Gastroesophageal sphincter (tissue), 4 donors: Measurements from ENCODE around the gene ALK. TPM values are rescaled to one million over a fixed set of nuclear protein-coding genes. Genes with fewer than 3 reads are reported as not detected.

Experiments
- ATAC-seq: fragments of 150-250 bp; one replicate; pipeline ENCODE4 v1.9.1; 2016; ENCODE audit warnings: mild to moderate bottlenecking, moderate library complexity
- H3K27ac ChIP-seq, 4 donors: fragments of 200-600 bp; sonication (generic) in 3 of 4; 1 replicate in 3 of 4; 2 replicates in 1 of 4; pipeline ENCODE4 v1.5.1; 2016 to 2019
- H3K27me3 ChIP-seq: fragments of 200-600 bp; sonication (generic); one replicate; pipeline ENCODE4 v1.5.1; 2019
- H3K36me3 ChIP-seq, 2 donors: fragments of 200-600 bp; sonication (generic); one replicate each; pipeline ENCODE4 v1.5.1; 2019; ENCODE audit warnings: control low read depth in 1 of 2
- H3K4me1 ChIP-seq, 3 donors: fragments of 200-600 bp; sonication (generic); 1 replicate in 2 of 3; 2 replicates in 1 of 3; pipeline ENCODE4 v1.5.1; 2016 to 2019; ENCODE audit warnings: control low read depth in 2 of 3
- H3K4me3 ChIP-seq, 2 donors: fragments of 200-600 bp; sonication (generic); one replicate each; pipeline ENCODE4 v1.5.1; 2019; ENCODE audit warnings: mild to moderate bottlenecking in 1 of 2, moderate library complexity in 1 of 2
- H3K9me3 ChIP-seq, 3 donors: fragments of 200-600 bp; sonication (generic); one replicate each; pipeline ENCODE4 v1.5.1; 2017 to 2019; ENCODE audit warnings: control low read depth in 2 of 3
- EP300 ChIP-seq: sonication (generic); formaldehyde crosslinking; IDR thresholded peaks from one replicate; pipeline ENCODE4 v1.6.1; 2017; ENCODE audit warnings: antibody characterized with exemption, mild to moderate bottlenecking
- POLR2A ChIP-seq, 2 donors: fragments of 450-650 bp; IDR thresholded peaks; one replicate each; pipeline ENCODE4 v1.6.1; 2017; ENCODE audit warnings: antibody characterized with exemption in 2 of 2, mild to moderate bottlenecking in 2 of 2, moderate library complexity in 1 of 2
- POLR2AphosphoS5 ChIP-seq: sonication (generic); formaldehyde crosslinking; IDR thresholded peaks from one replicate; pipeline ENCODE4 v1.6.1; 2017; ENCODE audit warnings: antibody characterized with exemption
- WGBS, 2 donors: methylation state at CpG; one replicate each; pipeline ENCODE4 v1.1.5; 2018; ENCODE audit warnings: low coverage in 1 of 2; 5-methylcytosine and 5-hydroxymethylcytosine counted together
- total RNA-seq, 4 donors: library from RNA; depleted of rRNA; stranded (reverse); fragments of >200 nt; gene quantifications; one replicate each; pipeline ENCODE4 v1.1.0, GENCODE V29; 2016
- TF ChIP-seq, protein P1 (sequence below), 4 experiments: fragments of 200-600 bp in 2 of 4; fragments of 450-650 bp in 2 of 4; sonication (generic) in 1 of 4; IDR thresholded peaks; one replicate each; pipeline ENCODE4 v1.5.1; 2017 to 2019; ENCODE audit warnings: antibody characterized with exemption in 4 of 4, mild to moderate bottlenecking in 2 of 4, moderate library complexity in 2 of 4

The ALK gene
- total RNA-seq, 4 donors from 2014 or later, result 0.94 to 1.6 (median 1.1) TPM

DNA sequence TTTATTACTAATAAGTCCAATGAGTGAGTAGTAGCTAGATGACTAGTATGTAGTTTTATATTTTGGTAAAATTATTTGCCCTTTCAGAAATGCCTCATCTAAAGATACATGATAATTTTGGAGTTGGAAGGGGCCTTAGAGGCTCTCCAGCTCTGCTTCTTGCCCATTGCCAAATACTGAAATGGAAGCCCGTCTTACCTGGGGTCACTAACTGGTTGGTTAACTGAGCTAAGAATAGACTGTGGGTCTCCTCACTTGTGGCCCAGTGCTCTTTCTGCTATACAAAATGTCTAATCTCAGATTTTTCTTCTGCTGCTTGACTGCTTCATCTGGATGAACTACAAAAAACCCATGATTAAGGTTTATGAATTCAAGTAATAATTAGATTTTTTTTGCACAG, 739.1 kb downstream of the ALK start:
- Histone ChIP-seq H3K4me3 (no peak overlapping the region), H3K27me3 (no peaks in the 10 kb centered on the region), H3K4me1 (no peaks in the 10 kb centered on the region), H3K36me3 (peaks cover 0 to 44% of the 10 kb centered on the region in 2 donors), H3K27ac (no peak overlapping the region), H3K9me3 (no peaks in the 10 kb centered on the region)
- TF ChIP-seq EP300 (no peak), POLR2AphosphoS5 (no peak), POLR2A (IDR thresholded peaks at IDR 0.05) (no peak)
- TF ChIP-seq, protein P1, sequence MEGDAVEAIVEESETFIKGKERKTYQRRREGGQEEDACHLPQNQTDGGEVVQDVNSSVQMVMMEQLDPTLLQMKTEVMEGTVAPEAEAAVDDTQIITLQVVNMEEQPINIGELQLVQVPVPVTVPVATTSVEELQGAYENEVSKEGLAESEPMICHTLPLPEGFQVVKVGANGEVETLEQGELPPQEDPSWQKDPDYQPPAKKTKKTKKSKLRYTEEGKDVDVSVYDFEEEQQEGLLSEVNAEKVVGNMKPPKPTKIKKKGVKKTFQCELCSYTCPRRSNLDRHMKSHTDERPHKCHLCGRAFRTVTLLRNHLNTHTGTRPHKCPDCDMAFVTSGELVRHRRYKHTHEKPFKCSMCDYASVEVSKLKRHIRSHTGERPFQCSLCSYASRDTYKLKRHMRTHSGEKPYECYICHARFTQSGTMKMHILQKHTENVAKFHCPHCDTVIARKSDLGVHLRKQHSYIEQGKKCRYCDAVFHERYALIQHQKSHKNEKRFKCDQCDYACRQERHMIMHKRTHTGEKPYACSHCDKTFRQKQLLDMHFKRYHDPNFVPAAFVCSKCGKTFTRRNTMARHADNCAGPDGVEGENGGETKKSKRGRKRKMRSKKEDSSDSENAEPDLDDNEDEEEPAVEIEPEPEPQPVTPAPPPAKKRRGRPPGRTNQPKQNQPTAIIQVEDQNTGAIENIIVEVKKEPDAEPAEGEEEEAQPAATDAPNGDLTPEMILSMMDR (IDR thresholded peaks at IDR 0.05), result no peak
- 88 to 90% methylated on average over 1 of the region's 1 CpG for WGBS, 2 donors
- no peak for ATAC-seq

DNA sequence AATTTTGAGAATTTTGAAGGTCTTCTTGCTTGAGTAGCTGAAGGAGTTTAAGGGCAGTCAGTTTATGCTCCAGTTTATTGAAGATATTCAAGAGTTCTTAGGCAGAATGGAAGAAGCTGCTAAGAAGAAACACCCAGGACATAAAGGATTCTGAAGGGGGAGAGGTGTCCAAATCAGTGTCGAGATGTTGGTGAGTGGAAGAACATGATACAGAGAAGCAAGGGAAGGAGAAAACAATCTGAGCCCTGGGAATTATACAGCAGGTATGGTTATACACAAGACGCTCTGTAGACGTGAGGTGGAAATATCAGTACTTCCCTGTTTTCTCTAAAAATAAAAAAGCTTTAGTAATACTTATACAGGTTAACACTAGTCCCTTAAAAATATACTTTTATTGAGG, 746.0 kb downstream of the ALK start:
- H3K36me3 ChIP-seq, result peaks cover 3 to 67% of the 10 kb centered on the region in 2 donors
- H3K27me3 ChIP-seq, result no peaks in the 10 kb centered on the region
- H3K27ac ChIP-seq, result no peak overlapping the region
- 93 to 100% methylated on average over 2 to 3 of the region's 3 CpGs for WGBS, 2 donors
- no peak for ATAC-seq
- TF ChIP-seq POLR2A (IDR thresholded peaks at IDR 0.05), result no peak
- no peak for TF ChIP-seq EP300
- TF ChIP-seq, protein P1 (IDR thresholded peaks at IDR 0.05), result no peak
- no peak for TF ChIP-seq POLR2AphosphoS5
- H3K4me3 ChIP-seq, result no peak overlapping the region
- no peaks in the 10 kb centered on the region for H3K4me1 ChIP-seq
- H3K9me3 ChIP-seq, result no peaks in the 10 kb centered on the region

DNA sequence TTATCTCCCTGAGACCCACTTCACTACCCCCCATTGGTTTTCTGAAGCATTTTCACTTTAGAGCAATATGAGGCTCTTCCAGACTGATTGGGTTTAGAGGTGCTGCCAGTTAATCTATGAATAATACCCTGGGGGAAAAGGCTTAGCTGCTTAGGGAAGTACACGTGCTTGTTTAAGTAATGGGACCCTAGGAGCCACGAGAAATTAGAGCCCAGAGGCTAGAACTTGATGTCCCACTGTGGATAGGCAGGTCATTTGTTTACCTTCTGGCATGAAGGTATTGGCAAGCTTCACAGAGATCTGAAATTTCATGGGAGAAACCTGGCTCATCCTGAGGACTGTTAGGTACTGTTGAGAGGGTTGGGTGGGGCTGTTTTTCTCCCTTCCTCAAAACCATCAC, 746.4 kb downstream of the ALK start:
- no peak overlapping the region for H3K27ac ChIP-seq
- H3K27me3 ChIP-seq, result no peaks in the 10 kb centered on the region
- no peak overlapping the region for H3K4me3 ChIP-seq
- H3K36me3 ChIP-seq, result peaks cover 3 to 63% of the 10 kb centered on the region in 2 donors
- WGBS, 2 donors, result 54 to 56% methylated on average over 2 of the region's 2 CpGs
- no peak for ATAC-seq
- TF ChIP-seq EP300 (no peak), POLR2A (IDR thresholded peaks at IDR 0.05) (no peak), POLR2AphosphoS5 (no peak)
- TF ChIP-seq, protein P1 (IDR thresholded peaks at IDR 0.05), result no peak
- H3K4me1 ChIP-seq, result no peaks in the 10 kb centered on the region
- H3K9me3 ChIP-seq, result no peaks in the 10 kb centered on the region

DNA sequence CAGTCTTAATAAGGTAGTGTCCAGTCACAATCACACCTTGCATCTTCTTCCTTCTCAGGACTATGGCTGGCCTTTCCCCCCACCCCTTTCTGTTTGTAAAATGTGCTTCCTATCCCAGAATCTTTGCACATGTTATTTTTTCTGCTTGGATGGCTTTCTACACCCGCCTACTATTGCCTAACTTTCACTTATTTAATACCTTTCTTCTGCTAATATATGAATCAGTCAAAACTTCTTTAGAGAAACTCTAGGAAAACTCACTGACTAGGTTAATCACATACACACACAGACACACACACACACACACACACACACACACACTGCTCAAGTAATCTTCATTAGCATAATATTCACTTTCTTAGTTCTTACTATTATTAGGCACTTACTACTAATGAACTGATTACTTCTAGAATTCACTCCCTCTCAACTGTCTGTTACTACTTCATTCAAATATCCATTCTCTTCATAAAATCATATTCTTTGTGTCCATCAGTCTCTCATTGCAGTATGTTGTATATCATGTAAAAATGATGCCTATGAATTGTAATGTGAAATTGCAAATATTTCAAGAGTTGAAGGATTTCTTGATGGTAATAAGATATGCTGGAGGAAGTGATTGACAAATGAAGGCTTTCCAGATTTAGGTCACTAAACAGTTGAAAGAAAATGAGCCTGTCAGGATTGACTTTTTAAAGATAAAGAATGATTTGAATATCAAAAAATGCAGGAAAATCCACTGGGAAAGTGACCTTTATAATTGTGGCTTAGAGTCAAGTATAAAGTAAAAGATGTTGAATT, 754.9 kb downstream of the ALK start:
- Histone ChIP-seq H3K27ac (no peak overlapping the region), H3K36me3 (peaks cover 0 to 51% of the 10 kb centered on the region in 2 donors)
- TF ChIP-seq POLR2A (IDR thresholded peaks at IDR 0.05) (no peak), EP300 (no peak), POLR2AphosphoS5 (no peak)
- TF ChIP-seq, protein P1 (IDR thresholded peaks at IDR 0.05), result no peak

More for the DNA sequence above, 754.9 kb downstream of the ALK start:
- Histone ChIP-seq H3K9me3 (no peaks in the 10 kb centered on the region), H3K4me1 (no peaks in the 10 kb centered on the region), H3K27me3 (no peaks in the 10 kb centered on the region), H3K4me3 (no peak overlapping the region)
- 86 to 87% methylated on average over 1 of the region's 1 CpG for WGBS, 2 donors
- ATAC-seq, result no peak
